ENCODE measurements around the gene FRMD7.

DNA sequence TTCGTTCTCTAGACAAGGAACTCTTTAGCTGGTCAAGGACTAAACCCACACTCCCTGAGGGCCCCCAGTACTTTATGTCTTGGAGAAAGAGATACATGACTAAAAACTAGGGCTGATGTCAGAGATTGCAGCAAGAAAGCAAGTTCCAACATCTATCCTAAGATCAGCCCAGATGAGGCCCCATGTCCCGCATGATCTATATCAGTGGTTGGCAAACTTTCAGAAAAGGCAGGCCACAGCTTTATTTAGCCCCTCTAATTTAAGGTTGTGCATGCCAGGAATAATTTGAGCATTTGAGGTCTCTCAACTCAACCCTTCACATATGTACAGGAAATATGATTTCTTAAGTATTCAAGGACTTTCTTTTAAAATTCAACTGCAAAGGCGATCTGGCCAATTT, 44.1 kb upstream of the FRMD7 start:
- TF ChIP-seq NR3C1 (CRISPR knock-in tag; conservative IDR thresholded peaks at IDR 0.05; ENCODE audit: low read depth) = no peak
- TF ChIP-seq, protein P1, sequence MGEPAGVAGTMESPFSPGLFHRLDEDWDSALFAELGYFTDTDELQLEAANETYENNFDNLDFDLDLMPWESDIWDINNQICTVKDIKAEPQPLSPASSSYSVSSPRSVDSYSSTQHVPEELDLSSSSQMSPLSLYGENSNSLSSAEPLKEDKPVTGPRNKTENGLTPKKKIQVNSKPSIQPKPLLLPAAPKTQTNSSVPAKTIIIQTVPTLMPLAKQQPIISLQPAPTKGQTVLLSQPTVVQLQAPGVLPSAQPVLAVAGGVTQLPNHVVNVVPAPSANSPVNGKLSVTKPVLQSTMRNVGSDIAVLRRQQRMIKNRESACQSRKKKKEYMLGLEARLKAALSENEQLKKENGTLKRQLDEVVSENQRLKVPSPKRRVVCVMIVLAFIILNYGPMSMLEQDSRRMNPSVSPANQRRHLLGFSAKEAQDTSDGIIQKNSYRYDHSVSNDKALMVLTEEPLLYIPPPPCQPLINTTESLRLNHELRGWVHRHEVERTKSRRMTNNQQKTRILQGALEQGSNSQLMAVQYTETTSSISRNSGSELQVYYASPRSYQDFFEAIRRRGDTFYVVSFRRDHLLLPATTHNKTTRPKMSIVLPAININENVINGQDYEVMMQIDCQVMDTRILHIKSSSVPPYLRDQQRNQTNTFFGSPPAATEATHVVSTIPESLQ (CRISPR knock-in tag; IDR thresholded peaks at IDR 0.05) = no peak
- TF ChIP-seq, protein P2, sequence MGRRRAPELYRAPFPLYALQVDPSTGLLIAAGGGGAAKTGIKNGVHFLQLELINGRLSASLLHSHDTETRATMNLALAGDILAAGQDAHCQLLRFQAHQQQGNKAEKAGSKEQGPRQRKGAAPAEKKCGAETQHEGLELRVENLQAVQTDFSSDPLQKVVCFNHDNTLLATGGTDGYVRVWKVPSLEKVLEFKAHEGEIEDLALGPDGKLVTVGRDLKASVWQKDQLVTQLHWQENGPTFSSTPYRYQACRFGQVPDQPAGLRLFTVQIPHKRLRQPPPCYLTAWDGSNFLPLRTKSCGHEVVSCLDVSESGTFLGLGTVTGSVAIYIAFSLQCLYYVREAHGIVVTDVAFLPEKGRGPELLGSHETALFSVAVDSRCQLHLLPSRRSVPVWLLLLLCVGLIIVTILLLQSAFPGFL (CRISPR knock-in tag; IDR thresholded peaks at IDR 0.05; ENCODE audit: borderline replicate concordance) = no peak
- TF ChIP-seq, protein P3, sequence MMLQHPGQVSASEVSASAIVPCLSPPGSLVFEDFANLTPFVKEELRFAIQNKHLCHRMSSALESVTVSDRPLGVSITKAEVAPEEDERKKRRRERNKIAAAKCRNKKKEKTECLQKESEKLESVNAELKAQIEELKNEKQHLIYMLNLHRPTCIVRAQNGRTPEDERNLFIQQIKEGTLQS (CRISPR knock-in tag; conservative IDR thresholded peaks at IDR 0.05) = no peak
- TF ChIP-seq, protein P4, sequence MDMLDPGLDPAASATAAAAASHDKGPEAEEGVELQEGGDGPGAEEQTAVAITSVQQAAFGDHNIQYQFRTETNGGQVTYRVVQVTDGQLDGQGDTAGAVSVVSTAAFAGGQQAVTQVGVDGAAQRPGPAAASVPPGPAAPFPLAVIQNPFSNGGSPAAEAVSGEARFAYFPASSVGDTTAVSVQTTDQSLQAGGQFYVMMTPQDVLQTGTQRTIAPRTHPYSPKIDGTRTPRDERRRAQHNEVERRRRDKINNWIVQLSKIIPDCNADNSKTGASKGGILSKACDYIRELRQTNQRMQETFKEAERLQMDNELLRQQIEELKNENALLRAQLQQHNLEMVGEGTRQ (CRISPR knock-in tag; IDR thresholded peaks at IDR 0.05) = no peak

All from WTC11 (cell line).